Endodermal cell (in vitro differentiated cells): ENCODE measurements around the gene TRMT44. TPM values are rescaled to one million over a fixed set of nuclear protein-coding genes. Genes with fewer than 3 reads are reported as not detected.

Experiments used
- DNase-seq: peaks from one replicate; pipeline ENCODE4 v3.0.0-alpha.2; 2017
- H3K27ac ChIP-seq: 2 replicates; pipeline ENCODE4 v1.5.1; 2013; ENCODE audit warnings: mild to moderate bottlenecking, low read depth, low read length, moderate library complexity
- H3K27me3 ChIP-seq: 2 replicates; pipeline ENCODE4 v1.6.1; 2013; ENCODE audit warnings: mild to moderate bottlenecking, low read length, moderate library complexity; ENCODE audit not compliant: insufficient read depth, control insufficient read depth, poor library complexity, severe bottlenecking
- H3K36me3 ChIP-seq: 2 replicates; pipeline ENCODE4 v1.7.0; 2013; ENCODE audit warnings: mild to moderate bottlenecking, low read length, moderate library complexity; ENCODE audit not compliant: control insufficient read depth, insufficient read depth
- H3K4me1 ChIP-seq: one replicate; pipeline ENCODE4 v1.7.0; 2013; ENCODE audit warnings: low read length; ENCODE audit not compliant: control insufficient read depth, insufficient read depth
- H3K4me3 ChIP-seq: 2 replicates; pipeline ENCODE4 v1.5.1; 2013; ENCODE audit warnings: mild to moderate bottlenecking, low read length, moderate library complexity
- H3K9ac ChIP-seq: 2 replicates; pipeline ENCODE4 v1.6.1; 2013; ENCODE audit warnings: mild to moderate bottlenecking, low read length, moderate library complexity; ENCODE audit not compliant: poor library complexity, severe bottlenecking; ENCODE audit errors: extremely low read depth
- H3K9me3 ChIP-seq: 2 replicates; pipeline ENCODE4 v1.6.1; 2013; ENCODE audit warnings: mild to moderate bottlenecking, low read length, moderate library complexity; ENCODE audit not compliant: control insufficient read depth
- H3K27ac Mint-ChIP-seq: 2 replicates; pipeline ENCODE4 v1.8.0; 2020; ENCODE audit warnings: mixed read lengths
- H3K27me3 Mint-ChIP-seq: 2 replicates; pipeline ENCODE4 v1.8.0; 2021; ENCODE audit warnings: mild to moderate bottlenecking, mixed read lengths; ENCODE audit not compliant: insufficient read depth
- H3K36me3 Mint-ChIP-seq: 2 replicates; pipeline ENCODE4 v1.8.0; 2020; ENCODE audit warnings: low read depth, mixed read lengths
- H3K4me1 Mint-ChIP-seq: 2 replicates; pipeline ENCODE4 v1.8.0; 2020; ENCODE audit warnings: mixed read lengths
- H3K4me3 Mint-ChIP-seq: 2 replicates; pipeline ENCODE4 v1.8.0; 2020; ENCODE audit warnings: mild to moderate bottlenecking, moderate library complexity, mixed read lengths
- H3K9me3 Mint-ChIP-seq: 2 replicates; pipeline ENCODE4 v1.8.0; 2020; ENCODE audit warnings: mild to moderate bottlenecking, mixed read lengths
- WGBS, 2 experiments: methylation state at CpG; one replicate each; pipeline versions ENCODE4 v1.1.5 to v1.1.7; 2013; ENCODE audit warnings: missing lambda C conversion rate in 2 of 2, mixed read lengths in 1 of 2; ENCODE audit not compliant: insufficient coverage in 1 of 2, insufficient read length in 1 of 2; 5-methylcytosine and 5-hydroxymethylcytosine counted together
- total RNA-seq, 2 donors: library from RNA; stranded (reverse); fragmentation: NEBNext Ultra II Directional in 1 of 2; extraction: Animal tissue kit (Norgen Biotek cat#: 25700) in 1 of 2; gene quantifications; 2 replicates in 1 of 2; 3 replicates in 1 of 2; pipeline ENCODE4 v1.2.1, GENCODE V29; 2021
- TF ChIP-seq, protein P1 (sequence below): fragments of 200-600 bp; sonication (generic); conservative IDR thresholded peaks from 2 replicates; pipeline ENCODE4 v1.5.0; 2021; ENCODE audit warnings: antibody characterized with exemption, mild to moderate bottlenecking

Gene TRMT44
- total RNA-seq, 2 donors from 2014 or later, result 45.9 to 114 TPM

DNA sequence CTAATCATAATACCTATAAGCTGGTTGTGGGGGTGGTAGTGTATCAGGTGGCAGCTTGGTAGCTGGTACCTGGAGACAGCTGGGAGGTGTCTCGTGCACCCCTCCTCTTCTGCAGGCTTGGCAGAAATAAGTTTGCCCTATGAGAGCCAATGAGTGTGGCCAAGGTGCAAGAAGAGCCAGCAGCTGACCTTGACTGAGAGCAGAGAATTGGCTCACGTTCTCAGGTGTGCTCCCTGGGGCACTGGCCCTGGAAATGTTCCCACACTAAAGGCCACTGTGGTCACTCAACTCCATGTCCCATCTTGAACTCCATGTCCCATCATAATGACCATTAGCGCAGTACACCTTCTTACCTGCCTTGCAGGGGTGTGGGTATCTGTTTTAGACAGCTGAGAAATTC, 13.4 kb downstream of the TRMT44 start:
- no peaks in the 10 kb centered on the region for H3K27me3 ChIP-seq
- H3K9ac ChIP-seq, result no peak overlapping the region
- H3K27ac Mint-ChIP-seq, result no peak overlapping the region
- H3K36me3 Mint-ChIP-seq, result peaks cover 74% of the 10 kb centered on the region
- no peaks in the 10 kb centered on the region for H3K4me1 ChIP-seq
- H3K4me3 ChIP-seq, result no peak overlapping the region
- H3K9me3 ChIP-seq, result no peaks in the 10 kb centered on the region
- no peak overlapping the region for H3K27ac ChIP-seq
- no peak overlapping the region for H3K4me3 Mint-ChIP-seq
- TF ChIP-seq, protein P1, sequence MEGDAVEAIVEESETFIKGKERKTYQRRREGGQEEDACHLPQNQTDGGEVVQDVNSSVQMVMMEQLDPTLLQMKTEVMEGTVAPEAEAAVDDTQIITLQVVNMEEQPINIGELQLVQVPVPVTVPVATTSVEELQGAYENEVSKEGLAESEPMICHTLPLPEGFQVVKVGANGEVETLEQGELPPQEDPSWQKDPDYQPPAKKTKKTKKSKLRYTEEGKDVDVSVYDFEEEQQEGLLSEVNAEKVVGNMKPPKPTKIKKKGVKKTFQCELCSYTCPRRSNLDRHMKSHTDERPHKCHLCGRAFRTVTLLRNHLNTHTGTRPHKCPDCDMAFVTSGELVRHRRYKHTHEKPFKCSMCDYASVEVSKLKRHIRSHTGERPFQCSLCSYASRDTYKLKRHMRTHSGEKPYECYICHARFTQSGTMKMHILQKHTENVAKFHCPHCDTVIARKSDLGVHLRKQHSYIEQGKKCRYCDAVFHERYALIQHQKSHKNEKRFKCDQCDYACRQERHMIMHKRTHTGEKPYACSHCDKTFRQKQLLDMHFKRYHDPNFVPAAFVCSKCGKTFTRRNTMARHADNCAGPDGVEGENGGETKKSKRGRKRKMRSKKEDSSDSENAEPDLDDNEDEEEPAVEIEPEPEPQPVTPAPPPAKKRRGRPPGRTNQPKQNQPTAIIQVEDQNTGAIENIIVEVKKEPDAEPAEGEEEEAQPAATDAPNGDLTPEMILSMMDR, result no peak
- H3K36me3 ChIP-seq, result peaks cover 98% of the 10 kb centered on the region
- 92 to 93% methylated on average over 3 of the region's 3 CpGs for WGBS, 2 experiments
- DNase-seq, result no peak
- H3K27me3 Mint-ChIP-seq, result no peaks in the 10 kb centered on the region
- H3K9me3 Mint-ChIP-seq, result no peaks in the 10 kb centered on the region
- peaks cover 4% of the 10 kb centered on the region for H3K4me1 Mint-ChIP-seq

DNA sequence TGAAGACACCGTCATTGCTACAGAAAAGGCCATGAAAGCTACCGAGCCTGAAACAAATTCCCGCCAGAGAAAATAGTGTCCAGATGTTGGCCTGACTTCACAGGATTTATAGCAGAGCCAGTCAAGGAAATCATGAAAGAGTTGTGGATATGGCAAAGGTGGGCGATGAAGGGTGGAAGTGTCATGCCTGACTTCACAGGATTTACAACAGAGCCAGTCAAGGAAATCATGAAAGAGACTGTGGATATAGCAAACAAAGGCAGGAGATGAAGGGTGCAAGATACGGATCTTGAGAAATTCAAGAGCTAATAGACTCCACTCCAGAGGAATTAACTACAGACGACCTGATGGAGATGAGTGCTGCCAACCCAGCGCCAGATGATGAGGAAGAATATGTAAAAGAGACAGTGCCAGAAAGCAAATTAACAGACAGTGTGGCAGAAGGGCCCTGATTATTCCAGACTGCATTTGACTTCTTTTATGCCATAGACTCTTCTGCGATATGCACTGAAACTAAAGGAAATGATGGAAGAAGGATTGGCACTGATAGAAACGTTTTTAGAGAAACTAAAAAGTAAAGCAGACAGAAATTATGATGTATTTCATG, 17.2 kb downstream of the TRMT44 start:
- Histone ChIP-seq H3K4me1 (no peaks in the 10 kb centered on the region), H3K9me3 (no peaks in the 10 kb centered on the region), H3K36me3 (peaks cover 94% of the 10 kb centered on the region), H3K4me3 (no peak overlapping the region), H3K9ac (no peak overlapping the region), H3K27ac (no peak overlapping the region), H3K27me3 (no peaks in the 10 kb centered on the region)
- no peaks in the 10 kb centered on the region for H3K27me3 Mint-ChIP-seq
- H3K27ac Mint-ChIP-seq, result no peak overlapping the region
- DNase-seq, result no peak
- 92 to 95% methylated on average over 8 to 9 of the region's 9 CpGs for WGBS, 2 experiments
- no peaks in the 10 kb centered on the region for H3K9me3 Mint-ChIP-seq
- peaks cover 77% of the 10 kb centered on the region for H3K36me3 Mint-ChIP-seq
- no peak overlapping the region for H3K4me3 Mint-ChIP-seq
- TF ChIP-seq, protein P1, result no peak
- peaks cover 3% of the 10 kb centered on the region for H3K4me1 Mint-ChIP-seq

DNA sequence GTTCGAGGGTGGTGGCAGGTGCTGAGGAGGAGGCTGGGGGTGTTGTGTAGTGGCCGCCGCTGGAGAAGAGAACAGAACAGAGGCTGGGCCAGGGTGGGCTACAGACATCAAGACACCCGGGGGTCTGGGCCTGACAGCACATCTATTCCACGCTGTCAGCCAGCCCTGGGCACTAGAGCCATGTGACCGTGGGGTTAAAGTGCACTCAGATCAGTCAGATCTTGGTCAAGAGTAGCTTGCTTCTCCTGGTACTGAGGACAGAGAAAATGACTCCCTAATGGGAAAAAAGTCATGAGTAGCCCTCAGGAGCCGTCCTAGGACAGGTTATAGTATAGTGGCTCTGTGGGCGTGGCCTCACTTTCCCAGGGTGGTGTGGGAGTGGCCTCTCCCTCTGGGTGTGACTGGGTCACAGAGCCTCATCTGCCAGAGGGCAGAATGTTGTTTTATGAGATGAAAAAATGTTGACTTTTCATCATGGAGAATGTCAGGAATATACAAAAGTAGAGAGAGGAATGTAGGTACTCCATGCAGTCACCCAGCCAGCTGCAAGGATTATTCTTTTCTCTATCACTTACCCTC, 19.4 kb downstream of the TRMT44 start:
- Histone ChIP-seq H3K9ac (no peak overlapping the region), H3K36me3 (peaks cover 90% of the 10 kb centered on the region), H3K4me1 (peaks cover 12% of the 10 kb centered on the region), H3K27ac (no peak overlapping the region), H3K4me3 (no peak overlapping the region), H3K27me3 (no peaks in the 10 kb centered on the region), H3K9me3 (no peaks in the 10 kb centered on the region)
- no peaks in the 10 kb centered on the region for H3K9me3 Mint-ChIP-seq
- H3K36me3 Mint-ChIP-seq, result peaks cover 63% of the 10 kb centered on the region
- H3K4me1 Mint-ChIP-seq, result peaks cover 23% of the 10 kb centered on the region
- H3K4me3 Mint-ChIP-seq, result no peak overlapping the region
- TF ChIP-seq, protein P1, result no peak
- DNase-seq, result peak; percentile 65
- no peak overlapping the region for H3K27ac Mint-ChIP-seq
- 96 to 97% methylated on average over 3 to 8 of the region's 8 CpGs for WGBS, 2 experiments
- H3K27me3 Mint-ChIP-seq, result no peaks in the 10 kb centered on the region
